Measurements from ENCODE around the gene SAP30BP. TPM values are rescaled to one million over a fixed set of nuclear protein-coding genes. Genes with fewer than 3 reads are reported as not detected.

Gene SAP30BP
- polyA plus RNA-seq, 2 of the 4 experiments (the other 2 are of a cell fraction): 103 to 139 TPM

DNA sequence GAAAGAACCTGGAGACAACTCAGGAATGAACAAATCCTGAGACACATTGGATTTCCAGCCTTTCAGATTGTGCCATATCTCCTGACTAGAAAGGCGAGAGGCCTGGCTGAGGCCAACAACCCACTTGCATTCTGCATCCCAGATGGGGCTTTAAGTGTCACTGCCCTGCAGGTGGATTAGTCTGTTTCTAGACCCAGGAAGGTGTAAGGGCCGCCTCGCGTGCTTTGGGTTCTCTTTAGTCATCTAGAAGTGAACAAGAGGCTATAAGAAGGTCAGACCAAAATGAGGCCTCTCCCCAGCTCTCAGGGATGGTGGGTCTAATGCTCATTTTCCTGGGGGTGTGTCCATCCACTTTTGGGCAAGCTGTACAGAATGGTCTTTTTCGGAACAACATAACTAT is 4.9 kb downstream of the SAP30BP start (continued):
- TF ChIP-seq REST (IDR thresholded peaks at IDR 0.05) (no peak), PBX3 (IDR thresholded peaks at IDR 0.05) (no peak)
- TF ChIP-seq, protein P1, sequence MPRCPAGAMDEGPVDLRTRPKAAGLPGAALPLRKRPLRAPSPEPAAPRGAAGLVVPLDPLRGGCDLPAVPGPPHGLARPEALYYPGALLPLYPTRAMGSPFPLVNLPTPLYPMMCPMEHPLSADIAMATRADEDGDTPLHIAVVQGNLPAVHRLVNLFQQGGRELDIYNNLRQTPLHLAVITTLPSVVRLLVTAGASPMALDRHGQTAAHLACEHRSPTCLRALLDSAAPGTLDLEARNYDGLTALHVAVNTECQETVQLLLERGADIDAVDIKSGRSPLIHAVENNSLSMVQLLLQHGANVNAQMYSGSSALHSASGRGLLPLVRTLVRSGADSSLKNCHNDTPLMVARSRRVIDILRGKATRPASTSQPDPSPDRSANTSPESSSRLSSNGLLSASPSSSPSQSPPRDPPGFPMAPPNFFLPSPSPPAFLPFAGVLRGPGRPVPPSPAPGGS (IDR thresholded peaks at IDR 0.05): no peak

DNA sequence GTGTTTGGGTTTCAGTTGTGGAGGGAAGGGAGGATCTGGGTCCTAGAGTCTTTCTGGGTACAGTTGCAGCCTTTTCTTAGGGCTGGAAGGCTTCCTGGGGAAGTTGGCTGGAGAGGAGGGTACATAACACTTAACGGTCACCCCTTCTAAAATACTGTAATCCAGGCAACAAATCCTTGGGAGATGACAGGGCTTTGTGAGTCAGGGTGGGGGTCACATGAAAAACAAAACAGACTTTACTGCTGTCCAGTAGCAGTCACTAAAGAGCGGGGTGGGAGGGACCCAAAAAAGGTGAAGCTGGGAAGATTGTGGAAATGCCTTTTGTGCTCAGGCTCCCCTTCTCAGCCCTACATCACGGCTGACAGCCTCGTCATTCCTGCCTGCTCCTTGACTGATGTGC is 6.3 kb downstream of the SAP30BP start:
- Histone ChIP-seq H3K4me2 (no peak overlapping the region), H3K9me3 (no peaks in the 10 kb centered on the region), H3K4me1 (peaks cover 23% of the 10 kb centered on the region), H3K4me3 (no peak overlapping the region), H3K27ac (no peak overlapping the region)
- FAIRE-seq: no peak
- ChIA-PET POLR2A (interaction anchor here (1.1 to 1.5 kb wide), 3 partner anchors 74 to 549 kb away, joined by 4 to 5 read pairs (median 4); no protein-coding TSS in a partner anchor), CTCF (interaction anchor here (0.6 to 8.1 kb wide), 13 partner anchors 11 to 90 kb away, joined by 3 to 87 read pairs (median 18); partner anchors contain the start of gene SMIM5)
- no peak for DNase-seq (ENCODE audit: low read depth in 1 of 2, low spot score in 1 of 2)
- TF ChIP-seq NFE2L2 (conservative IDR thresholded peaks at IDR 0.05; ENCODE audit: low read length) (no peak), MYC (IDR thresholded peaks at IDR 0.05; ENCODE audit: borderline replicate concordance, low read length) (no peak), ESRRA (IDR thresholded peaks at IDR 0.05; ENCODE audit: borderline replicate concordance, low read length) (no peak), ZC3H11A (IDR thresholded peaks at IDR 0.05) (no peak), HOXB5 (CRISPR knock-in tag; IDR thresholded peaks at IDR 0.05) (no peak), SMC3 (IDR thresholded peaks at IDR 0.05) (no peak), MAZ (IDR thresholded peaks at IDR 0.05; ENCODE audit: borderline replicate concordance, low read depth, low read length) (no peak), HEYL (CRISPR knock-in tag; IDR thresholded peaks at IDR 0.05) (no peak), POLR2AphosphoS2 (conservative IDR thresholded peaks at IDR 0.05; ENCODE audit: low read length) (no peak), TFCP2L1 (CRISPR knock-in tag; IDR thresholded peaks at IDR 0.05) (no peak), JUN (IDR thresholded peaks at IDR 0.05) (no peak), USF2 (IDR thresholded peaks at IDR 0.05) (no peak), CBX2 (IDR thresholded peaks at IDR 0.05; ENCODE audit: borderline replicate concordance, low read depth) (no peak)
- 85% methylated on average over 4 of the region's 4 CpGs for WGBS (ENCODE audit: missing lambda C conversion rate)
- peak in 1 of 2 experiments; percentile 47; a peak in 3 of 6 replicates for ATAC-seq

- no peak overlapping the region for H3K4me2 ChIP-seq
- no peak for DNase-seq (ENCODE audit: low read depth in 1 of 2, low spot score in 1 of 2)
- no peaks in the 10 kb centered on the region for H3K9me3 ChIP-seq
- no peak for FAIRE-seq
- H3K4me3 ChIP-seq: no peak overlapping the region
- peaks cover 49% of the 10 kb centered on the region for H3K4me1 ChIP-seq
- no peak overlapping the region; a peak in 1 of 6 replicates for H3K27ac ChIP-seq
- ATAC-seq: no peak
- WGBS (ENCODE audit: missing lambda C conversion rate): 74% methylated on average over 3 of the region's 3 CpGs
- ChIA-PET CTCF (interaction anchor here (1.1 to 8.1 kb wide), 9 partner anchors 12 to 48 kb away, joined by 3 to 87 read pairs (median 20); partner anchors contain the start of gene SMIM5), POLR2A (no interaction called here)
- no peak for TF ChIP-seq HEYL (CRISPR knock-in tag; IDR thresholded peaks at IDR 0.05)
- no peak for TF ChIP-seq CBX2 (IDR thresholded peaks at IDR 0.05; ENCODE audit: borderline replicate concordance, low read depth)
- TF ChIP-seq RCOR1 (IDR thresholded peaks at IDR 0.05; ENCODE audit: low read depth, low read length): no peak
- TF ChIP-seq POLR2A (IDR thresholded peaks at IDR 0.05; ENCODE audit: low read length): no peak
- no peak for TF ChIP-seq PHF8 (IDR thresholded peaks at IDR 0.05; ENCODE audit: borderline replicate concordance, low read depth)
- TF ChIP-seq CHD4 (IDR thresholded peaks at IDR 0.05; ENCODE audit: borderline replicate concordance): no peak
- no peak for TF ChIP-seq HOXA7 (CRISPR knock-in tag; IDR thresholded peaks at IDR 0.05)
- no peak for TF ChIP-seq HMGXB4 (CRISPR knock-in tag; IDR thresholded peaks at IDR 0.05; ENCODE audit: borderline replicate concordance)
- TF ChIP-seq ESRRA (IDR thresholded peaks at IDR 0.05; ENCODE audit: borderline replicate concordance, low read length): no peak
- no peak for TF ChIP-seq ZC3H11A (IDR thresholded peaks at IDR 0.05)
- TF ChIP-seq RNF2 (IDR thresholded peaks at IDR 0.05; ENCODE audit: borderline replicate concordance, low read depth): no peak
- no peak for TF ChIP-seq HDAC2 (IDR thresholded peaks at IDR 0.05)
Observed at GRCh38 chr17:75676461-75676860, 9.3 kb downstream of the SAP30BP start.

Data from A549 (cell line).